Right lobe of liver (tissue), 6 donors: ENCODE results near the gene COMMD1. TPM values are rescaled to one million over a fixed set of nuclear protein-coding genes. Genes with fewer than 3 reads are reported as not detected.

Experiments used
- ATAC-seq, 4 donors: fragments of 200-7000 bp; cut with Tn5 transposase; one replicate each; pipeline ENCODE4 v1.9.1; 2020; ENCODE audit warnings: mild to moderate bottlenecking in 4 of 4, moderate library complexity in 4 of 4
- DNase-seq, 3 donors: peaks; one replicate each; pipeline ENCODE4 v3.0.0-alpha.2; 2020
- H3K27ac ChIP-seq, 3 donors: fragments of 200-600 bp; one replicate each; pipeline ENCODE4 v1.8.0; 2022
- H3K27me3 ChIP-seq, 2 donors: fragments of 200-600 bp; one replicate each; pipeline ENCODE4 v1.8.0; 2022
- H3K36me3 ChIP-seq, 4 donors: fragments of 200-600 bp; sonication (generic) in 1 of 4; one replicate each; pipeline versions ENCODE4 v1.5.1 to v1.8.0; 2017 to 2022; ENCODE audit warnings: control low read depth in 1 of 4
- H3K4me1 ChIP-seq, 4 donors: fragments of 200-600 bp; sonication (generic) in 1 of 4; one replicate each; pipeline versions ENCODE4 v1.5.1 to v1.8.0; 2017 to 2022; ENCODE audit warnings: control low read depth in 1 of 4
- H3K4me3 ChIP-seq, 3 donors: fragments of 200-600 bp; one replicate each; pipeline ENCODE4 v1.8.0; 2022
- H3K9me3 ChIP-seq, 4 donors: fragments of 200-600 bp; sonication (generic) in 1 of 4; one replicate each; pipeline versions ENCODE4 v1.5.1 to v1.8.0; 2017 to 2022; ENCODE audit warnings: control low read depth in 1 of 4
- POLR2A ChIP-seq: fragments of 450-650 bp; IDR thresholded peaks from one replicate; pipeline ENCODE4 v1.6.1; 2017; ENCODE audit warnings: antibody characterized with exemption, mild to moderate bottlenecking
- WGBS: methylation state at CpG from one replicate; pipeline ENCODE4 v1.1.6; 2018; ENCODE audit warnings: low coverage, low lambda C conversion rate; ENCODE audit not compliant: insufficient coverage; ENCODE audit errors: missing lambda C conversion rate; 5-methylcytosine and 5-hydroxymethylcytosine counted together
- intact Hi-C, 2 donors: fragments of 100-400 bp; cut with DNase I; formaldehyde crosslinking; loops; one replicate each; pipeline versions ENCODE4 v1.11.2 to v1.14.1; 2022
- total RNA-seq, 6 experiments: library from RNA; depleted of rRNA in 2 of 6; stranded (reverse); fragments of >200 nt in 2 of 6; fragmentation: NEBNext Ultra II Directional in 3 of 6; extraction: Animal tissue kit (Norgen Biotek cat#: 25700) in 3 of 6; gene quantifications; one replicate each; pipeline versions ENCODE4 v1.1.0 to v1.2.4, GENCODE V29; 2016 to 2023
- TF ChIP-seq, protein P1 (sequence below), 4 donors: fragments of 200-600 bp in 3 of 4; fragments of 450-650 bp in 1 of 4; IDR thresholded peaks; one replicate each; pipeline versions ENCODE4 v1.5.1 to v1.8.0; 2016 to 2022; ENCODE audit warnings: antibody characterized with exemption in 4 of 4, mild to moderate bottlenecking in 2 of 4
- donor health status: DM: no; HTN: yes; CAD: no.
- donor health status: DM: no; HTN: no; CAD: no.
- donor health status: DM: no; HTN: no; CAD: no.
- donor health status: DM: no; HTN: yes; CAD: no.
- donor health status: DM: no; HTN: yes; CAD: no.

Gene COMMD1
- total RNA-seq, 6 experiments from 2014 or later = 17.2 to 21.6 (median 18.7) TPM

DNA sequence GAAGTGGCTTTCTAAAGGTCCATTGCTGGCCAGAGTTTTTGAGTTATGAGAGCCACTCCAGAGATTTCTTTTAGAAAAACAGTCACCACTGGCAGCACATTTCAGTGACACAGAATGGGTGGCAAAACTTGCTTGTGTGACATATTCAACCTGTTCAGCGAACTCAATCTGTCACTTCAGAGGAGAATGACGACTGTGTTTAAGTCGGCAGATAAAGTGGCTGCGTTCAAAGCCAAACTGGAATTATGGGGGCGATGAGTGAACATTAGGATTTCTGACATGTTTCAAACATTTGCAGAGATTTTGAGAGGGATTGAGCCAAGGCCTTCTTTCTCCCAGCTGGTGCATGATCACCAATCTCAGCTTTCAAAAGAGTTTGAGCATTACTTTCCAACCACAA lies 150.9 kb downstream of the COMMD1 start:
- no peak for ATAC-seq

DNA sequence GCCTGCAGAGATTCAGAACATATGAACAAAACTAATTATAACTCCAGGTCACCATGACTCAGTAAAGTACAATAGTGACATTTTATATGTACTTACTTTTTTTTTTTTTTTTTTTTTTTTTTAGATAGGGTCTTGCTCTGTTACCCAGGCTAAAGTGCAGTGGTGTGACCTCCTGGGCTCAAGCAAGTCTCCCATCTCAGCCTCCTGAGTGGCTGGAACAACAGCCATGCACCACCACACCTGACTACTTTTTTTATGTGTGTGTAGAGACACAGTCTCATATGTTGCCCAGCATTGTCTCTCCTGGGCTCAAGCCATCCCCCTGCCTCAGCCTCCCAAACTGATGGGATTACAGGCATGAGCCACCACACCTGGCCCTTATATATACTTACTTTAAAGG lies 159.8 kb downstream of the COMMD1 start:
- H3K9me3 ChIP-seq = no peaks in the 10 kb centered on the region
- no peaks in the 10 kb centered on the region for H3K4me1 ChIP-seq
- no peak for DNase-seq
- no peak for ATAC-seq
- no peak for TF ChIP-seq POLR2A
- TF ChIP-seq, protein P1, sequence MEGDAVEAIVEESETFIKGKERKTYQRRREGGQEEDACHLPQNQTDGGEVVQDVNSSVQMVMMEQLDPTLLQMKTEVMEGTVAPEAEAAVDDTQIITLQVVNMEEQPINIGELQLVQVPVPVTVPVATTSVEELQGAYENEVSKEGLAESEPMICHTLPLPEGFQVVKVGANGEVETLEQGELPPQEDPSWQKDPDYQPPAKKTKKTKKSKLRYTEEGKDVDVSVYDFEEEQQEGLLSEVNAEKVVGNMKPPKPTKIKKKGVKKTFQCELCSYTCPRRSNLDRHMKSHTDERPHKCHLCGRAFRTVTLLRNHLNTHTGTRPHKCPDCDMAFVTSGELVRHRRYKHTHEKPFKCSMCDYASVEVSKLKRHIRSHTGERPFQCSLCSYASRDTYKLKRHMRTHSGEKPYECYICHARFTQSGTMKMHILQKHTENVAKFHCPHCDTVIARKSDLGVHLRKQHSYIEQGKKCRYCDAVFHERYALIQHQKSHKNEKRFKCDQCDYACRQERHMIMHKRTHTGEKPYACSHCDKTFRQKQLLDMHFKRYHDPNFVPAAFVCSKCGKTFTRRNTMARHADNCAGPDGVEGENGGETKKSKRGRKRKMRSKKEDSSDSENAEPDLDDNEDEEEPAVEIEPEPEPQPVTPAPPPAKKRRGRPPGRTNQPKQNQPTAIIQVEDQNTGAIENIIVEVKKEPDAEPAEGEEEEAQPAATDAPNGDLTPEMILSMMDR (IDR thresholded peaks at IDR 0.05) = no peak
- no peak overlapping the region for H3K27ac ChIP-seq
- no peaks in the 10 kb centered on the region for H3K36me3 ChIP-seq
- intact Hi-C loops = no loop called here
- no peaks in the 10 kb centered on the region for H3K27me3 ChIP-seq
- no peak overlapping the region for H3K4me3 ChIP-seq

More for the DNA sequence above, 150.9 kb downstream of the COMMD1 start:
- Histone ChIP-seq H3K36me3 (no peaks in the 10 kb centered on the region), H3K4me3 (no peak overlapping the region), H3K9me3 (no peaks in the 10 kb centered on the region), H3K27ac (no peak overlapping the region), H3K27me3 (no peaks in the 10 kb centered on the region), H3K4me1 (no peaks in the 10 kb centered on the region)
- no peak for DNase-seq
- TF ChIP-seq, protein P1 (IDR thresholded peaks at IDR 0.05) = no peak
- no peak for TF ChIP-seq POLR2A
- intact Hi-C loops = no loop called here
- 97% methylated on average over 5 of the region's 5 CpGs for WGBS

DNA sequence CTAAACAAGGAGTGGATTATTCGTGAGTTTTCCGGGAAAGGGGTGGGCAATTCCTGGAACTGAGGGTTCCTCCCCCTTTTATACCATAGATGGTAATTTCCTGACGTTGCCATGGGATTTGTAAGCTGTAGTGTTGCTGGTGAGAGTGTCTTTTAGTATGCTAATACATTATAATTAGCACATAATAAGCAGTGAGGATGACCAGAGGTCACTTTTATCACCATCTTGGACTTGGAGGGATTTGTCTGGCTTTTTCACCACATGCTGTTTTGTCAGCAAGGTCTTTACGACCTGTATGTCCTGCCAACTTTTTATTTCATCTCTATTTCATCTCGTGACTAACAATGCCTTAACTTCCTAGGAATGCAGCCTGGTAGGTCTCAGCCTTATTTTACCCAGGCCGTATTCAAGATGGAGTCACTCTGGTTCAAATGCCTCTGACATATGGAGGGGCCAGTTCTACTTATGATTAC lies 165.7 kb downstream of the COMMD1 start:
- H3K4me3 ChIP-seq = no peak overlapping the region
- H3K4me1 ChIP-seq = no peaks in the 10 kb centered on the region
- H3K27me3 ChIP-seq = no peaks in the 10 kb centered on the region
- DNase-seq (no peak), ATAC-seq (no peak)
- no peak overlapping the region for H3K27ac ChIP-seq
- H3K9me3 ChIP-seq = peaks cover 0 to 6% (median 0%) of the 10 kb centered on the region in 4 donors
- no peak for TF ChIP-seq POLR2A
- TF ChIP-seq, protein P1 (IDR thresholded peaks at IDR 0.05) = no peak
- no peaks in the 10 kb centered on the region for H3K36me3 ChIP-seq
- 87% methylated on average over 6 of the region's 6 CpGs for WGBS
- intact Hi-C loops = no loop called here

DNA sequence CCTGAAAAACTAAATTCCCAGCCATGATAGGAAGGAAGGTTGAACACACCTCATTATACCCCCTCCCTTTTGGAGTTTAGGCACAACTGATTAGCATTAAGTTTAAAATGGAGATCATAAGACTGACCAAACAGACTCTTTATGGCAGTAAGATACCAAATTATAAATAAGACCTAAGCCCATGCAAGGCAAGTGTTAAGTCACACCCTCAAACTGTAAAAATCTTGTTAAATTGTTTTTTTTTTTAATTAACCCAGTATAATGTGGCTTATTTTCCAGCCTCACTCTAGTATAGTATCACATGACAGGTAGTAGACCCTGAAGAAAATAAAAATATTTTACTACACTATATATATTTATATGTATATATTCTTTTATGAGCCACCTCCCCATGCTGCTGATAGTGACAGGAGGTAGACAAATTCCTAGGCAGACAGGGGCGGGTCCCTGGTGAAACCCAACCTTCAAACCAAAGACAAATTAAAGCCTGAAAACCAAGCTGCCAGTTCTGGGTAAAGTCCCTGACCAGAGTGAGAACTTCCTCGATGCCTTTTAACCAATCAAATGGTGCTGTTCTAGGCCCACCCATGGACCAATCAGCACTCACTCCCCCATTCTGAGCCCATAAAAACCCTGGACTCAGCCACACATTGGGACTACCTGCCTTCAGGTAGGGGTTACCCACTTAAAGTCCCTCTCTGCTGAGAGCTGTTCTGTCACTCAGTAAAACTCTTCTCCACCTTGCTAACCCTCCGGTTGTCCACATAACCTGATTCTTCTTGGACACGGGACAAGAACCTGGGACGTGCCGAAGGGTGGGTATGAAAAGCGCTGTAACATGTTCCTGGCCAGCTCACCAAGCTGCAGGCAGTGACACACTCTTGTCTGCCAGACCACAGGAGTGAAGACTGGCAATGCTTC lies 166.5 kb downstream of the COMMD1 start:
- no peaks in the 10 kb centered on the region for H3K27me3 ChIP-seq
- H3K4me3 ChIP-seq = no peak overlapping the region
- no peaks in the 10 kb centered on the region for H3K4me1 ChIP-seq
- H3K27ac ChIP-seq = no peak overlapping the region
- no peak for ATAC-seq
- WGBS = 83% methylated on average over 1 of the region's 7 CpGs
- TF ChIP-seq POLR2A = no peak
- TF ChIP-seq, protein P1 (IDR thresholded peaks at IDR 0.05) = no peak
- peaks cover 0 to 6% (median 0%) of the 10 kb centered on the region in 4 donors for H3K9me3 ChIP-seq
- intact Hi-C loops = no loop called here
- no peaks in the 10 kb centered on the region for H3K36me3 ChIP-seq
- DNase-seq = no peak
